MCF 10A (cell line): ENCODE results near the gene INPP5B. TPM values are rescaled to one million over a fixed set of nuclear protein-coding genes. Genes with fewer than 3 reads are reported as not detected.

Experiments
- total RNA-seq: library from RNA; stranded (reverse); gene quantifications from 2 replicates; pipeline ENCODE4 v1.2.3, GENCODE V29; 2022

INPP5B gene
- total RNA-seq, 1 experiment from 2014 or later: 4.7 TPM

Other genes with a start within 250 kb of the INPP5B start
- 0.74 and 1.0 TPM in 2 replicates for gene EPHA10, start 181.9 kb downstream of the INPP5B start, total RNA-seq
- 11.6 and 12.3 TPM in 2 replicates for gene MANEAL, start 153.2 kb downstream of the INPP5B start, total RNA-seq
- gene C1orf122, start 139.3 kb downstream of the INPP5B start, total RNA-seq: 72.4 and 81.5 TPM in 2 replicates
- gene YRDC, start 138.8 kb downstream of the INPP5B start, total RNA-seq: 40.4 and 41.5 TPM in 2 replicates
- gene MTF1, start 87.5 kb downstream of the INPP5B start, total RNA-seq: 28.4 and 34.7 TPM in 2 replicates
- 55.6 and 61.7 TPM in 2 replicates for gene SF3A3, start 43.0 kb upstream of the INPP5B start, total RNA-seq
- 13.5 and 18.8 TPM in 2 replicates for gene FHL3, start 58.5 kb upstream of the INPP5B start, total RNA-seq
- gene UTP11, start 65.7 kb upstream of the INPP5B start, total RNA-seq: 66.5 and 70.3 TPM in 2 replicates
- gene POU3F1, start 99.7 kb upstream of the INPP5B start, total RNA-seq: 0.14 TPM in 1 of 2 replicates, not detected in the other